ENCODE measurements around the gene MFAP4. TPM values are rescaled to one million over a fixed set of nuclear protein-coding genes. Genes with fewer than 3 reads are reported as not detected.

The MFAP4 gene
- total and polyA plus RNA-seq, 9 of the 15 experiments (the other 6 are each of a cell fraction or from before 2014, with no cell fraction given), result 0.07 to 0.24 TPM; not detected in 7

- TF ChIP-seq FOXO4 (CRISPR knock-in tag; IDR thresholded peaks at IDR 0.05) (no peak), DNMT1 (IDR thresholded peaks at IDR 0.05) (no peak)
These were observed 22.1 kb downstream of the MFAP4 start (continued) for GRCh38 chr17:19364699-19365498.

- H3K4me2 ChIP-seq (ENCODE audit: insufficient read depth, low read length), result 0 out of 2 replicates have a peak overlapping the region, but pooled peaks have one; percentile 91
These were observed 23.4 kb downstream of the MFAP4 start for GRCh38 chr17:19363460-19364035.

More at GRCh38 chr17:19363460-19364035, 23.4 kb downstream of the MFAP4 start:
- intact Hi-C loops (cut with micrococcal nuclease), result loop anchor here (1.0 kb wide), 1 partner anchor 84 kb away; no protein-coding TSS in a partner anchor
- DNase-seq (ENCODE audit: extremely low read depth in 1 of 4, low spot score in 3 of 4) (no peak), FAIRE-seq (no peak), ATAC-seq (no peak)
- WGBS (ENCODE audit: insufficient coverage, low coverage, missing lambda C conversion rate), result 11% methylated on average over 5 of the region's 6 CpGs
- POLR2A ChIA-PET, result interaction anchor here (1.1 to 2.1 kb wide), 2 partner anchors 14 to 115 kb away, joined by 6 to 11 read pairs; partner anchors contain the start of gene MAPK7
- Histone ChIP-seq H3K36me3 (ENCODE audit: control insufficient read depth, insufficient read depth, low read length) (no peaks in the 10 kb centered on the region), H3K4me3 (no peak overlapping the region), H3K9me3 (replicated peaks; ENCODE audit: control insufficient read depth, insufficient read depth, low read depth, low read length) (no peaks in the 10 kb centered on the region), H3K4me1 (replicated peaks in 1 of 2; ENCODE audit: control insufficient read depth in 2 of 2, insufficient read depth in 2 of 2, low read length in 2 of 2) (peaks cover 6 to 24% of the 10 kb centered on the region in 2 experiments; a peak in 4 of 5 replicates), H2AFZ (ENCODE audit: low read depth, low read length) (no peak overlapping the region; the same call in none of the 2 replicates), H3K9ac (ENCODE audit: insufficient read depth in 1 of 2, low read depth in 2 of 2, low read length in 2 of 2) (no peak overlapping the region), H3K9me1 (ENCODE audit: control insufficient read depth, insufficient read depth, low read length) (no peaks in the 10 kb centered on the region), H4K20me1 (replicated peaks; ENCODE audit: control insufficient read depth, insufficient read depth, low read length) (no peaks in the 10 kb centered on the region), H3K27me3 (ENCODE audit: control insufficient read depth in 2 of 2, insufficient read depth in 2 of 2, low read length in 2 of 2) (no peaks in the 10 kb centered on the region), H3K27ac (ENCODE audit: extremely low read depth, low read depth, low read length) (no peak overlapping the region), H3K79me2 (ENCODE audit: control insufficient read depth, insufficient read depth, low read length) (peaks cover 9% of the 10 kb centered on the region; the same call in 2 of the 3 replicates)
- TF ChIP-seq EZH2 (IDR thresholded peaks at IDR 0.05; ENCODE audit: borderline replicate concordance, low read depth, low read length) (no peak), SMARCA4 (IDR thresholded peaks at IDR 0.05) (no peak), DDX20 (tag; IDR thresholded peaks at IDR 0.05; ENCODE audit: low read depth) (no peak)
- CTCF ChIA-PET (ENCODE audit: low intra/inter-chr PET ratio), result interaction anchor here (0.8 to 2.5 kb wide), 2 partner anchors 83 to 106 kb away, joined by 4 to 14 read pairs; no protein-coding TSS in a partner anchor
- in situ Hi-C loops (cut with MboI), result loop anchor here (5.0 to 10.0 kb wide), 2 partner anchors 84 to 401 kb away; no protein-coding TSS in a partner anchor
- BruUV-seq (replicated peaks), result no TSS peak
